Body of pancreas (tissue), 4 donors: Measurements from ENCODE around the gene GRM3.

Experiments used
- CTCF ChIP-seq, 7 experiments: fragments of 450-650 bp in 4 of 7; fragments of 200-600 bp in 3 of 7; sonication (generic) in 3 of 7; IDR thresholded peaks; one replicate each; pipeline ENCODE4 v1.5.1; 2016 to 2019; ENCODE audit warnings: antibody characterized with exemption in 7 of 7
- POLR2A ChIP-seq, 3 donors: fragments of 450-650 bp; IDR thresholded peaks; one replicate each; pipeline ENCODE4 v1.6.1; 2016; ENCODE audit warnings: antibody characterized with exemption in 3 of 3, mild to moderate bottlenecking in 2 of 3

GRCh38 chr7:86785641-86786040 lies 141.9 kb downstream of the GRM3 start:
- TF ChIP-seq CTCF (IDR thresholded peaks at IDR 0.05) (no peak), POLR2A (IDR thresholded peaks at IDR 0.05) (no peak)
